GM12891 (cell line): Measurements from ENCODE around the gene ZDHHC17.

Source experiments
- PAX5 ChIP-seq: IDR thresholded peaks from 2 replicates; pipeline ENCODE4 v1.6.1; 2011; ENCODE audit warnings: low read length, moderate library complexity, mild to moderate bottlenecking; ENCODE audit not compliant: insufficient read depth, severe bottlenecking
- POLR2A ChIP-seq: IDR thresholded peaks from 2 replicates; pipeline ENCODE4 v1.6.1; 2011; ENCODE audit warnings: low read depth, low read length, control low read depth
- POLR2AphosphoS5 ChIP-seq: IDR thresholded peaks from 2 replicates; pipeline ENCODE4 v1.6.1; 2011; ENCODE audit warnings: low read depth, low read length, control low read depth
- SPI1 ChIP-seq: IDR thresholded peaks from 2 replicates; pipeline ENCODE4 v1.6.1; 2011; ENCODE audit warnings: low read depth, low read length, control low read depth
- TAF1 ChIP-seq: IDR thresholded peaks from 2 replicates; pipeline ENCODE4 v1.6.1; 2011; ENCODE audit warnings: low read depth, low read length, control low read depth

- TF ChIP-seq SPI1 (no peak), TAF1 (no peak), POLR2AphosphoS5 (no peak), POLR2A (no peak), PAX5 (no peak)
Observed at GRCh38 chr12:76787689-76788088, 23.8 kb downstream of the ZDHHC17 start.
